PC-9 (cell line): ENCODE results near the gene JMJD6. TPM values are rescaled to one million over a fixed set of nuclear protein-coding genes. Genes with fewer than 3 reads are reported as not detected.

ENCODE experiments used
- BruUV-seq: library from RNA; stranded (reverse); fragments of 400-500 nt; replicated peaks from 2 replicates; lab custom pipeline; 2021; lab: Mats Ljungman, UMichigan
- CTCF ChIA-PET: fragments of 300-600 bp; sonication (Branson Sonifier 250); formaldehyde crosslinking; loops from one replicate; lab custom pipeline; 2022; ENCODE audit warnings: antibody characterized with exemption; lab: Charles Lee
- POLR2A ChIA-PET: fragments of 300-600 bp; sonication (Branson Sonifier 250); formaldehyde crosslinking; loops from one replicate; lab custom pipeline; 2022; ENCODE audit warnings: antibody characterized with exemption; ENCODE audit not compliant: unreplicated experiment; lab: Charles Lee
- DNase-seq, 2 experiments: peaks; one replicate each; pipeline versions ENCODE4 v3.0.0 to v3.0.0-alpha.2; 2015 to 2022; ENCODE audit warnings: mixed read lengths in 1 of 2
- H2AFZ ChIP-seq: fragments of 200-600 bp; sonication (generic); 2 replicates; pipeline ENCODE4 v1.8.1; 2017; ENCODE audit warnings: antibody characterized with exemption
- H3F3A ChIP-seq: fragments of 200-600 bp; sonication (generic); 2 replicates; pipeline ENCODE4 v1.8.1; 2017; ENCODE audit warnings: antibody characterized with exemption, mild to moderate bottlenecking, low read depth; ENCODE audit not compliant: insufficient read depth
- H3K27ac ChIP-seq: fragments of 200-600 bp; sonication (generic); 2 replicates; pipeline ENCODE4 v1.6.1; 2016; ENCODE audit warnings: mixed run types
- H3K27me3 ChIP-seq: fragments of 200-600 bp; sonication (generic); 2 replicates; pipeline ENCODE4 v1.6.1; 2016; ENCODE audit warnings: low read depth, mixed run types; ENCODE audit not compliant: insufficient read depth
- H3K36me3 ChIP-seq: fragments of 200-600 bp; sonication (generic); 2 replicates; pipeline ENCODE4 v1.6.1; 2016; ENCODE audit warnings: low read depth, mixed run types
- H3K4me1 ChIP-seq: fragments of 200-600 bp; sonication (generic); replicated peaks from 2 replicates; pipeline ENCODE4 v1.6.1; 2016; ENCODE audit warnings: mixed run types; ENCODE audit not compliant: insufficient read depth
- H3K4me2 ChIP-seq: fragments of 200-600 bp; sonication (generic); 2 replicates; pipeline ENCODE4 v1.6.1; 2017; ENCODE audit warnings: mixed run types
- H3K4me3 ChIP-seq: fragments of 200-600 bp; sonication (generic); 2 replicates; pipeline ENCODE4 v1.6.1; 2016; ENCODE audit warnings: mixed run types
- H3K79me2 ChIP-seq: fragments of 200-600 bp; sonication (generic); 2 replicates; pipeline ENCODE4 v1.6.1; 2017; ENCODE audit warnings: low read depth, mixed run types
- H3K9me2 ChIP-seq: fragments of 200-600 bp; sonication (generic); 2 replicates; pipeline ENCODE4 v1.8.1; 2017; ENCODE audit warnings: mild to moderate bottlenecking; ENCODE audit not compliant: insufficient read depth
- H3K9me3 ChIP-seq: fragments of 200-600 bp; sonication (generic); 2 replicates; pipeline ENCODE4 v1.8.1; 2016; ENCODE audit warnings: low read depth; ENCODE audit not compliant: insufficient read depth
- H4K20me1 ChIP-seq: fragments of 200-600 bp; sonication (generic); 2 replicates; pipeline ENCODE4 v1.8.1; 2017; ENCODE audit not compliant: insufficient read depth
- CTCF ChIP-seq: fragments of 200-600 bp; sonication (generic); conservative IDR thresholded peaks from 2 replicates; pipeline ENCODE4 v1.6.1; 2017; ENCODE audit warnings: mixed run types, antibody characterized with exemption, mild to moderate bottlenecking, moderate library complexity
- EZH2 ChIP-seq: fragments of 200-600 bp; sonication (generic); IDR thresholded peaks from 2 replicates; pipeline ENCODE4 v1.8.0; 2017; ENCODE audit warnings: antibody characterized with exemption, low read depth
- intact Hi-C: fragments of 100-400 bp; cut with micrococcal nuclease; formaldehyde crosslinking; loops from one replicate; pipeline ENCODE4 v1.10.0; 2022; ENCODE audit not compliant: unreplicated experiment
- total RNA-seq: library from RNA; stranded (reverse); gene quantifications from 2 replicates; pipeline ENCODE4 v1.2.3, GENCODE V29; 2021

JMJD6 gene
- total RNA-seq, 1 experiment from 2014 or later = 25.2 TPM

- intact Hi-C loops = loop anchor here (5.0 to 10.0 kb wide), 2 partner anchors 136 to 1578 kb away; no protein-coding TSS in a partner anchor
- Histone ChIP-seq H3K79me2 (peaks cover 79% of the 10 kb centered on the region), H3K9me3 (no peaks in the 10 kb centered on the region), H2AFZ (no peak overlapping the region), H3K4me2 (peak overlapping the region; percentile 95), H3F3A (peaks cover 51% of the 10 kb centered on the region), H3K27ac (peak overlapping the region; percentile 90), H3K4me3 (peak overlapping the region; percentile 92), H3K36me3 (peaks cover 41% of the 10 kb centered on the region), H4K20me1 (peaks cover 38% of the 10 kb centered on the region), H3K9me2 (no peaks in the 10 kb centered on the region), H3K4me1 (peaks cover 28% of the 10 kb centered on the region), H3K27me3 (no peaks in the 10 kb centered on the region)
- BruUV-seq = no TSS peak
- POLR2A ChIA-PET = interaction anchor here (0.5 kb wide), 1 partner anchor 41 kb away, joined by 3 read pairs; no protein-coding TSS in a partner anchor
- DNase-seq = peak; percentile 37 to 56
- no peak for TF ChIP-seq CTCF
- no peak for TF ChIP-seq EZH2
- CTCF ChIA-PET = interaction anchor here (0.5 kb wide), 1 partner anchor 1212 kb away, joined by 3 read pairs; no protein-coding TSS in a partner anchor
These were observed 10.1 kb upstream of the JMJD6 start for GRCh38 chr17:76736349-76737081.

DNA sequence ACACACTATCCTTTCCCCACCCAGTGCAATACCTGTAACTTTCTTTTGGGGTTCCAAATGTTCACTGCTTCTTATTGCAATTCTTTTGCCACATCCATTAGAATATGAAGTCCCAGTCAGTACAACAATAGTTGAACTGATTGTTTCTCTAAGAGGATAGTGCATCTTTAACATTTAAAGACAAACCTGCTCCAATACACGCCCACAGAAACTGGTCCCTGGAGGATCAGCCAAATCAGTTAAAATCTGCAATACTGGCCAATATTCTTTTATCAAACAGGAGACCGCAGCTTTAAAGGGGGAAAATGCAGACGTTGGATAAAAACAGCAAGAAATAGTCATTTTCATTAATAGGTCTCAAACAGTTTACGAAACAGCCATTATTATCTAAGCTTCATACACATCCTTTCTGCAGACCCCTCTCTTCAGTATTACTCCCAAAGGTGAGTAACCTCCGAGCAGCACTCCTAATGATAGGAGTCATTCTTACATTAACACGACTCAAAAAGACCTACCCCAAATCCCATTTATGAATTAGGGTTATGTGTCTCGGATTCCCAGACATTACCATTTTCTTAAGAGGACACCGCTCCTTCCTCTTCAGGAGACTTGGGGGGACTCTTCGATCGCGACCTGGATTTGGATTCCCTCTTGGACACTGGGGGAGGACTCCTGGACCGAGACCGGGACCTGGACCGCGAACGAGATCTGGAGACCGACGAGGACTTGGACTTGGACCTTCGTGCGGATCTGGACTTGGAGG lies 9.4 kb upstream of the JMJD6 start:
- Histone ChIP-seq H3K36me3 (peaks cover 36% of the 10 kb centered on the region), H3K27ac (peak overlapping the region; percentile 90), H2AFZ (no peak overlapping the region), H3F3A (peaks cover 56% of the 10 kb centered on the region), H3K4me3 (peak overlapping the region; percentile 92), H3K4me1 (peaks cover 28% of the 10 kb centered on the region), H3K27me3 (no peaks in the 10 kb centered on the region), H3K79me2 (peaks cover 84% of the 10 kb centered on the region), H3K4me2 (peak overlapping the region; percentile 95), H3K9me3 (no peaks in the 10 kb centered on the region), H4K20me1 (peaks cover 38% of the 10 kb centered on the region), H3K9me2 (no peaks in the 10 kb centered on the region)
- POLR2A ChIA-PET = no interaction called here
- intact Hi-C loops = loop anchor here (5.0 to 10.0 kb wide), 2 partner anchors 137 to 1579 kb away; no protein-coding TSS in a partner anchor
- no peak for TF ChIP-seq CTCF
- no peak for TF ChIP-seq EZH2
- CTCF ChIA-PET = interaction anchor here (0.5 kb wide), 1 partner anchor 1211 kb away, joined by 3 read pairs; no protein-coding TSS in a partner anchor
- DNase-seq = no peak
- BruUV-seq = TSS peak; percentile 31

GRCh38 chr17:76735006-76735405 lies 8.6 kb upstream of the JMJD6 start:
- peak overlapping the region; percentile 92 for H3K4me3 ChIP-seq
- no peaks in the 10 kb centered on the region for H3K9me2 ChIP-seq
- intact Hi-C loops = loop anchor here (5.0 to 10.0 kb wide), 2 partner anchors 137 to 1580 kb away; no protein-coding TSS in a partner anchor
- H2AFZ ChIP-seq = no peak overlapping the region
- H3K4me1 ChIP-seq = peaks cover 28% of the 10 kb centered on the region
- peak overlapping the region; percentile 95 for H3K4me2 ChIP-seq
- H3K36me3 ChIP-seq = peaks cover 36% of the 10 kb centered on the region
- DNase-seq = no peak
- H3K79me2 ChIP-seq = peaks cover 85% of the 10 kb centered on the region
- ChIA-PET POLR2A (no interaction called here), CTCF (no interaction called here)
- H3K27ac ChIP-seq = peak overlapping the region; percentile 90
- no peak for TF ChIP-seq EZH2
- no peak for TF ChIP-seq CTCF
- H3K9me3 ChIP-seq = no peaks in the 10 kb centered on the region
- H3F3A ChIP-seq = peaks cover 56% of the 10 kb centered on the region
- peaks cover 38% of the 10 kb centered on the region for H4K20me1 ChIP-seq
- no TSS peak for BruUV-seq
- H3K27me3 ChIP-seq = no peaks in the 10 kb centered on the region
